Activated CD4-positive, CD25-positive, alpha-beta regulatory T cell treated with anti-CD3 and anti-CD28 coated beads, Interleukin-2, amount 50 U/mL, for 24 hours (primary cell): ENCODE data around the gene TMEM208.
A peak's percentile ranks its signal among the peaks of the same experiment; 100 is the strongest.

ENCODE experiments used
- ATAC-seq, 2 donors: fragments of 150-1000 bp; cut with Tn5 transposase; one replicate each; pipeline ENCODE4 v1.10.0; 2021; ENCODE audit warnings: mild to moderate bottlenecking in 1 of 2, moderate library complexity in 1 of 2

Gene TMEM208

GRCh38 chr16:67237396-67238277 is 10.7 kb downstream of the TMEM208 start:
- ATAC-seq = no peak

- no peak for ATAC-seq
These were observed 11.3 kb downstream of the TMEM208 start for GRCh38 chr16:67238278-67238575.

DNA sequence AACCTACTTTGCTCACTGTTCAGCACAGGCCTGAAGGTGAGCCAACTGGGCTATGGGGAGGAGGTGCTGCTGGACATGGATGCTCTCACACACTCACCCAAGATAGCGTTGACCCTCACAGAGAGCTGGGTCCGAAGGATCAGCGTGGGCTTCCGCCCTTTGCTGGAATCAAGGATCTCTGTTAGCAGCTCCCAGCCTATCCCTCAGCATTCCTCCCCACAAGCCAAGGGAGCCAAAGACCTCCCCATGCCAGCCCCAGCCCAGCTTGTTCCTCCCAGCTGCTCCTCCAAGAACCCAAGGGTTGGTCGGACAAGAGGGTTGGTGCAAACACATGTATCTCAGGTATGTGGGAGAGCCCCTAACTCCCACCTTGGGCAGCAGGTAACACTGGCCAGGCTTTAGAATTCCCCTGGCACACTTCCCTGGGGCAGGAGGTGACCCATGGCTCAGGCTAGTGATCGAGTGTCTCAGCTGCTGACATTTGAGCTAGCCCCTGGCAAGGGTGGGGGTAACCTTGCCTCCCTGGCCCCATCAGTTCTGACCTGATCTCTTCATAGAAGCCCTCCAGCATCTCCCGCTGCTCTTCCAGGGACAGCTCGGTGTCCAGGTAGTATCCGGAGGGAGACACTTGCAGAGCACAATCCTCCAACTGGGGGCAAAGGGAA is 12.0 kb downstream of the TMEM208 start:
- ATAC-seq = no peak

- ATAC-seq = no peak
These were observed 13.6 kb downstream of the TMEM208 start for GRCh38 chr16:67240506-67240905.

DNA sequence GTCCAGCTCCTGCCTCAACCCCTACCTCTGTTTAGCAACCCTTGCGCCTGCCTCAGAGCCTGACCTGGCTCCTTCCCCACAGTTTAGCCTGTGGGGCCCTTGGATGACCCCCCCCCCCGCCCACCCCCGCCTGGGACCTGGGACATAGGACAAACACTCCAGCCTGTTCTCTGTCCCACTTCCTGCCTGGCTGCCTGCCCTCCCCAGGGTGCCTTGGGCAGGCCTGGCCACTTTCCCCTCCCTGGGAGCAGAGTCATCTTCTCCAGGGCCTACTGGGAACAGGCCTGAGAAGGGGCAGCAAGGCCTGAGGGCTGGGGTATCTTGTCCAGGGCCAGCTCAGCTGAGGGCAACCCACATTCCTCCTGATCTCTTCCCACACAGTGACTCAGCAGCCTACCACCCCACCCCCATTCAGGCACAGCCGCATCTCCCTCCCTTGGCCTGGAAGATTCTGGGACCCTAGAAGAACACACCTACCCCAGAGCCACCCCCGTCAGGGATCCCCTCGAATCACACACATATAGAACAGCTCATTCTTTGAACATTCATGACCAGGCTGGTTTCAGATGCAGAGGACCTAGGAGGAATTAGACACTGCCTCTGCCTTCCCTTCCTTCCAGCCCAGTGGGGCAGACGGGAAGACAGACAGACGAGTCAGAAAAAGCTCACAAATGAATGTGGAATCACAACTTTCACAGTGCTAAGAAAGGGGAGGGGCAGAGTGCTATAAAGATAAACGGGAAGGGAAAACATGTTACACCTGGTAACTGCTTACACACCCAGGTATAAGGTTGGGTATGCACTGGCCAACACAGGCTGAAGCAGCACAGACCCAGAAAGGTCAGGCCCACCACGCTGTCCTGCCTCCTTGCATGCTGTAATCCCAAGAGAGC is 14.3 kb downstream of the TMEM208 start:
- ATAC-seq = no peak

- no peak for ATAC-seq
These were observed 15.3 kb downstream of the TMEM208 start for GRCh38 chr16:67242138-67242730.

- ATAC-seq = no peak
These were observed 16.6 kb downstream of the TMEM208 start for GRCh38 chr16:67243481-67243880.

DNA sequence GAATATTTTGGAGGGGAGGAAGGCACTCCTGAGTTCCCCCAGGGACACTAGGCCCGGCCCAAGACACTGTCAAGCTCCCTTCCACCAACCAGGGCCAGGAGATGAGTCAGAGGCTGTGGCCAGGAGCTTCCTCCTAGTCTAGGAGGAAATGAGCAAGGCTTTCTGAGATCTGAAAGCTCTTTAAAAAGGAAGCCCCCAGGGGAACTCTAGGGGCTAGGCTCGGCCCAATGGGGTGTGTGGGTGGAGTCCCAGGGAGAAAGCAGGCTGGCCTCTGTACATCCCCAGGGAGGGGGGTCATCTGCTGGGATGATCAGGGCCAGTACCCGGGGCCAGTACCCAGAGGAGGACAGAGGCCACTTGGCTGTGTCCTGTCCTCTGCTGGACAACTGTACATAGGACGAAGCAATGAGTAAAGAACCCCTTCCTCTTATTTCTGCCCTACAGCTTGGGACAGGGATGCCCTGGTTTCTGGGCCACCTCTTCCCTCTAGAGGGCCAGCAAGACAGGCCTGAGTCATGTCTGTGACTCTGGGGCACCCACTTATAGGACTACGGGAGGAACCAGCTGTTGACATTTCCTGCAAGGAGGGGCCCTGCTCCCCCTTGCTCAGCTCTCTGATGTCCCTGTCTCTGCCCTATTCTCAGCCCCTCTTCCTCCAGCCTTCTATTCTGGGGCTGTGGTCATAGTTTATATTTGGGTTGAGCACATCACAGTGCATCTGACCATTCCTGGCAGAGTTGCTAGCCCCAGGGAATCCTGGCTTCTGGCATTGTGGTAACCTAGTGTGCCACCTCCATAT is 17.7 kb downstream of the TMEM208 start:
- peak; percentile 76 to 77 for ATAC-seq

- no peak for ATAC-seq
These were observed 18.3 kb downstream of the TMEM208 start for GRCh38 chr16:67245186-67245585.

DNA sequence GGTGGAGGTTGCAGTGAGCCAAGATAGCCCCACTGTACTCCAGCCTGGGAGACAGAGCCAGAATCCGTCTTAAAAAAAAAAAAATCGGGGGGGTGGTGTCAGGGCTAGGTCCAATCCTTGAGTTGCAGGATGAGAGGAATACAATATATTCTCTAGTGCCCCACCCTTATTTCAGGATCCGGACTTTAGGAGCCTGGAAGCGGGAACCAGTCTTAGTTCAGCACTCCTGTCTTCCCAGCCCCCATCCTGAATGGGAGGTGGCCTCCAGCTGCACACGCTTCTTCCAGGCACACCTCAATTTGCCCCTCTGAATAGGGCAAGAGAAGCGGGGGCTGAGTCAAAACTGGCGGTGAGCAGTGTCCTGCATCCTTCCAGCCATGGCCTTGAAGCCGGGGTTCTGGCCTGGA is 18.7 kb downstream of the TMEM208 start:
- ATAC-seq = no peak

DNA sequence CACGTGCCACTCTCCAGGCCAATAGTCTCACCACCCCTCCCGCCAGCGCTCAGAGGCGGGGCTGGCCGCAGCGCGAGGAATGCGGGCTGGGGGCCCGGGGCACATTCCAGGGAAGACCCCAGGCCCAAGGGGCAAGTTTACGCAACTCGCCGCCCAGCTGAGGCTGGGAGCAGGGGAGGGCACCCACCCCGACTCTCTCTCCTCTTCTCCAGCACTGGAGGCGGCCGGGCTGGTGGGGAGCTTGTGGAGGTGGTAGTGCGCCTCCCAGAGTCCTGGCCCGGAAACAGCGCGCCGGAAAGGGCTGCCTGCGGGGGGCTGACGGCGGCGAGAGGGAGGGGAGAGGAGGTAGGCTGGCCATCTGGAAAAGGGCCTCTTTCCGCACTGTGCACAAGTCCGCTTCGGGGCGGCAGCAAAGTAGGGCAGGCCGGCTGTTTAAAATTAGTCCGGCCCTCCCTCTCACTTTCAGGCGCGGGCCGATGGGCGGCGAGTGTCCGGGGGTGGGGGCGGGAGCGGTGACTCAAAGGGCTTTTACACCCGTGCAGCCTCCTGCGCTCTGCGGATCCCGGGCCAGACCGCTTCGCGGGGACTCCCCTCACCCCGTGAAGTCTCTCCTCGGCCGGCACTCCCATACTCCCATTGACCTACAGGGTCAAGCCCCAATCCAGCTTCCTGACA is 19.3 kb downstream of the TMEM208 start:
- ATAC-seq = no peak

DNA sequence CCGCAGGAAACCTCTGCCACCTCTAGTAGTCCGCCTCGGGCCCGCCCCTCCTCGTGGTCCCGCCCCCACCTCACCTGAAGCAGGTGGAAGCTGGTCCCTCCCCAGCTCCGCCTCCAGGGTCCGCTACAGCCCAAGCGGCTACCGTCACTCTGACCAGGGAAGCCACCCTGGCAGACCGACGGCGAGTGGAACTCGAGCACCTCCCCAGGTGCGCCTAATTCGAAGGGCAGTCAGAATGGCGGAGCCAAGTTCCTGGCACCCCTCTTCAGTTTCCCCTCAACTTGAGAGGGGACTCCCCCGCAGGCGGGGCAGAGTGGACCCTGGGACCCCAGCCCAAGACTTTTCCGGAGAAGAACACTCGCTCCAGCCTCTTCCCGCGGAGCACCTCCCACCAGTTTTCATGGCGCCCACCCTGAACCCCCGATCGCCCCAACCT is 19.8 kb downstream of the TMEM208 start:
- no peak for ATAC-seq

DNA sequence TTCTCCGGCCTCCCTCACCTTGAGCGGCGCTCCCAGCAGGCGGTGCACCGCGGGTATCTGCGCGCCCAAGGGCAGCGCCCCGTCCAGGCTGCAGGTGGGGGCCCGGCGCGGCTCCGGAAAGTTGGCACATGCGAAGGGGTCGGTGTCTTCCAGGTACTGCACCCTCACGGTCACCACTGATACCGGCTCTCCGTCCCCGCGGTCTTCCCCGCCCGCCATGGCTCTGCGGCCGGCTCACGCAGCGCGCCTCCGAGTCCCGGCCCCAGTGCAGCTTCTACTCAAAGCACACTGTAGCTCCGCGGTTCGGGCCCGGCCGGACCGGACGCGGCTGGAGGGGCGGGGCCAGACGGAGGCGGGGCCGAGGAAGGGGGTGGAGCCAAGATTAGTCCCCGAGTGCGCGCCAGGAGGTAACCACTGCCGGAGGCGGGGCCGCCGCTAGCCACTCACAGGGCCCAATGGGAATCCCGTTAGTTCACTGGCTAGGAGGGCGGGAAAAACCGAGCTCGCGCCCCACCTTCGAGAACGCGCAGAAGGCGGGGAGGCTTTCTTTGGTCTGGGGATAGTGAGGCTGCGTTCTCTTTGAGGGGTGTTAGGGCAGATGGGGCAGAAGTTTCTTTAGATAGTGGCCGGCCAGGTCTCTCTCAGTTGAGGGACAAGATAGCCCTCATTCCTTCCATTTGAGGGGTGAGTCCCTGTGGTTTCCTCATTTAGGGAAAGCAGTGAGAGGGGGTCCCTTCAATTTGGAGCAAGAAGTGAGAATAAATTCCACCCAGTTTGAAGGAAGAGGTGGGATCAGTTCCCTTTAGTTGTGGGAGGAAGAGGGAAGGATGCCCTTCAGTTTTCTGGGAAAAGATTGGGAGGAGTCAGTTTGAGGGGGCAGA is 20.5 kb downstream of the TMEM208 start, which contains the start of gene FHOD1:
FHOD1 (minus strand) TSS at position 290 of the 881 bp plus-strand sequence; CDS start at position 219, 71 bp downstream.
- ATAC-seq = peak; percentile 76 to 77

GRCh38 chr16:67248073-67248400 is 21.1 kb downstream of the TMEM208 start:
- no peak for ATAC-seq

DNA sequence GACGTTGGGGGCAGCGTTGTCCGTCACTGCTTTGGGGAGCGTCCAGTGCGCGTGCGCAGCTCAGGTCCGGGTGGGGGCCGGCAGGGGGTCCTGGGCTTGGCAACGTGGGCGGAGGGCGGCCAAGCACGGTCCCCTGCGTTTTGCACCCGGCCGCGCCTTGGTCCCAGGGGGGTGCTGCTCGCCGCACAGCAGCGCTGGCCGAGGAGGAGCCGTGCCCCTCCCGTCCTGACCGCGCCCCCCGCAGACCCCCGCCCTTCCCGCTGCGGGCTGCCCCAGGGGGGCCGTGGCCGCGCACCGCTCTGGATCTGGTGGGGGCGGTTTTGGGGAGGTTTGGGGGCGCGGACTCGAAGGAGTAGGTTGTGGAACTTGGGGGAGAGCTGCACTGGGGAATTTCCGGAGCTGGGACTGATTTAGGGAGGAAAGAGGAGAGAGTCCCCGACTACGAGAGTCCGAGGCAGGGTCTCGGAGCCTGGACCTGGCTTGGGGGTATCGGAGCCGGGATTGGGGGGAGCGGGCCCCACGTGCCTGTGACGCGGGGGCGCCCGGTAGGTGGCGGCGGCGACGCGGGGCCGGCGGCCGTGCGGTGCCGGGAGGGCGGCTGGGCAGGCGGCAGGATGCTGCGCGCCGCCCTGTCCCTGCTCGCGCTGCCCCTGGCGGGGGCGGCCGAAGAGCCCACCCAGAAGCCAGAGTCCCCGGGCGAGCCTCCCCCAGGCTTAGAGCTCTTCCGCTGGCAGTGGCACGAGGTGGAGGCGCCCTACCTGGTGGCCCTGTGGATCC is 21.7 kb downstream of the TMEM208 start, which contains the start of gene SLC9A5:
SLC9A5 (plus strand) TSS at position 579 of the 777 bp plus-strand sequence; CDS start at position 615, 36 bp downstream.
- ATAC-seq = no peak

DNA sequence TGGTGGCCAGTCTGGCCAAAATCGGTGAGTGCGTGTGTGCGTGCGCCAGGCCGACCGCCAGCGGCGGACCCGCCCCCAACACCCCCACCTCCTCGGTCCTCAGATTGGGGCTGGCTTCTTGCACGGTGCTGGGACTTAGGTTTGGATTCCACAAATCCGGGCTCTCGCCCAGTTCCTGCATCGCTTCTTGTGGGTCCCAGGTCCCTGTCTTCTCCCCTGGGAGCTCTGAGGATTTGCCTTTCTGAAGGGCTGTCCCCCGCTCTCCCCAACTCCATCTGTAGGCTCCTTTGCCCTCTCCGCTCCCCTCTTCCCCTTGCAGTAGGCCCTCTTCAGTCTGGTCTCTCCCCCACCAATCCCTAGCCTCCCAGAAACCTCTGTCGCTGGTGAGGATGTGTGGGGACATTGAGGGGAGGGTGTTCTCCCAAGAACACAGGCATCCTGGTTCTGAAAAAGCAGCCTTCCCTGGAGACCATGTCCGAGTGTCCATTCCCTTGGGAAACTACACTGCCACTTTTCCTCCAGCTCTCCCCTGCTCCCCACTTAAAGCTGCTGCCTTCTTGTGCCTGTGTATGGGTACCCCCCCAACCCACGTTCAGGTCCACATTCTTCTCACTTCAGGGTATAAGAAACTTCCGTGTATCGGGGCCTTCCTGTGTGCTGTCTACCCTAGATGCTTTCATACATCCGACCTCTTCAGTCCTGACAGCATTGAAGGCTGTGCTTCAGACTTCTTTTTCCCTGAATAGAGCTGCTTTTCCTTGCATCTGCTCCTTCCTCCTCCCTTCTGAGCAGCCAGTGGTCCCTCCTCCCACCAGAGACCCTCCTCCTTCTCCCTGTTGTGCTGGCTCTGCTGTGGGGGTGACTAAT is 22.5 kb downstream of the TMEM208 start:
- no peak for ATAC-seq

GRCh38 chr16:67250045-67250327 is 23.1 kb downstream of the TMEM208 start:
- ATAC-seq = no peak
